Measurements from ENCODE around the gene SYTL2. TPM values are rescaled to one million over a fixed set of nuclear protein-coding genes. Genes with fewer than 3 reads are reported as not detected.

Gene SYTL2
- total RNA-seq, 1 experiment from 2014 or later = 132 TPM

DNA sequence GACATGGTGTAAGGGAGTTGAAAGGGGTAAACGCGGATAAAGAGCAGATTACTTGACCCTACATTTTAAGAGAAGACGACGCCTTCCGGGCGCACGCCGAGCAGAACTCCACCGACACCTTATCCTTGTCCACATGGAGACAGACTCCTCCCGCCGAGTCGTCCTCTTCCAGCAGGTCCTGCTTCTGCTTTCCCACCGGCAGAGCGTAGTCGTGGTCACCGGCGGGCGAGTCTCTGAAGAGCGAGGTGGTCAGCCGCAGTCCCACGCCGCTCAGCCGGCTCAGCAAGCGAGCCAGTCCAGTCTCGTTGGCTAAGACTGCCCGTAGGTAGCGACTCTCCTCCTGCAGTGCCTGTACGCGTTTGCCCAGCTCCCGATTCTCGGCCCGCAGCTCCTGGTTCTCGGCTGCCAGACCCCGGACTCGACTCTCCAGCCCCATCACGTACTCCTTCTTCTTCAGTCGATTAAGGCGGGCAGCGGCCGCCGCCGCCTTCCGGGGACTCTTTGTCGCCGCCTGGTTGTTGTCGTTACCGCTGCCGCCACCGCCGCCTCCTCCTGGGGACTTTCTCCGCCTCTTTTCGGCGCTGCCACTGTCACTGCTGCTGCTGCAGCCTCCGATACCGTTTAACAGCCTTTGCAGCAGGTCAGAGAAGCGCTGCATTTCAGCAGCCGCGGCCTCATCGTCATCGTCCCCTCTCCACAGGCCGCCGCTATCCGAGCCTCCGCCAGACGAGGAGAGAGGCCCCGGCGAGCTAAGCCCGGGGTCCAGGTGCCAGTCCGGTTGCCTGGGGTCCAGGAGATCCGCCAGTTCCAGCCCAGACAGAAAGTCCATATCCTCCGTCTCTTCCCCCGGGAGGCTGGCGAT, 147.0 kb downstream of the SYTL2 start:
- Histone ChIP-seq H3K36me3 (ENCODE audit: control insufficient read depth, insufficient read depth, low read length) (peaks cover 31% of the 10 kb centered on the region), H3K27me3 (ENCODE audit: control insufficient read depth, insufficient read depth, low read length) (no peaks in the 10 kb centered on the region), H3K4me3 (ENCODE audit: low read depth in 2 of 2, low read length in 2 of 2) (peak overlapping the region; percentile 68 to 98), H3K4me1 (ENCODE audit: control insufficient read depth, insufficient read depth, low read length) (peaks cover 33% of the 10 kb centered on the region), H3K9me3 (ENCODE audit: control insufficient read depth, insufficient read depth, low read depth, low read length) (no peaks in the 10 kb centered on the region), H3K27ac (ENCODE audit: low read length) (peak overlapping the region; percentile 90)
- intact Hi-C loops (cut with micrococcal nuclease; ENCODE audit: unreplicated experiment) (loop anchor here (5.0 kb wide), 2 partner anchors 37 to 67 kb away; partner anchors contain the start of genes DLG2 and TMEM126B), in situ Hi-C loops (cut with HindIII; ENCODE audit: low pct_unique_long_range_greater_than_20kb, low sequenced_read_pairs) (no loop called here)
- no TSS peak for BruUV-seq (replicated peaks)
- TF ChIP-seq TCF7L2 (IDR thresholded peaks at IDR 0.05; ENCODE audit: low read depth, low read length) (no peak), POLR2AphosphoS5 (IDR thresholded peaks at IDR 0.05; ENCODE audit: low read depth, low read length) (peak; percentile 19; the same call in 1 of the 2 replicates), SIN3A (IDR thresholded peaks at IDR 0.05; ENCODE audit: borderline replicate concordance, insufficient read depth, low read depth, low read length) (no peak)
- TF ChIP-seq, protein P1, sequence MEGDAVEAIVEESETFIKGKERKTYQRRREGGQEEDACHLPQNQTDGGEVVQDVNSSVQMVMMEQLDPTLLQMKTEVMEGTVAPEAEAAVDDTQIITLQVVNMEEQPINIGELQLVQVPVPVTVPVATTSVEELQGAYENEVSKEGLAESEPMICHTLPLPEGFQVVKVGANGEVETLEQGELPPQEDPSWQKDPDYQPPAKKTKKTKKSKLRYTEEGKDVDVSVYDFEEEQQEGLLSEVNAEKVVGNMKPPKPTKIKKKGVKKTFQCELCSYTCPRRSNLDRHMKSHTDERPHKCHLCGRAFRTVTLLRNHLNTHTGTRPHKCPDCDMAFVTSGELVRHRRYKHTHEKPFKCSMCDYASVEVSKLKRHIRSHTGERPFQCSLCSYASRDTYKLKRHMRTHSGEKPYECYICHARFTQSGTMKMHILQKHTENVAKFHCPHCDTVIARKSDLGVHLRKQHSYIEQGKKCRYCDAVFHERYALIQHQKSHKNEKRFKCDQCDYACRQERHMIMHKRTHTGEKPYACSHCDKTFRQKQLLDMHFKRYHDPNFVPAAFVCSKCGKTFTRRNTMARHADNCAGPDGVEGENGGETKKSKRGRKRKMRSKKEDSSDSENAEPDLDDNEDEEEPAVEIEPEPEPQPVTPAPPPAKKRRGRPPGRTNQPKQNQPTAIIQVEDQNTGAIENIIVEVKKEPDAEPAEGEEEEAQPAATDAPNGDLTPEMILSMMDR (IDR thresholded peaks at IDR 0.05) = peak; percentile 82
- TF ChIP-seq, protein P2, sequence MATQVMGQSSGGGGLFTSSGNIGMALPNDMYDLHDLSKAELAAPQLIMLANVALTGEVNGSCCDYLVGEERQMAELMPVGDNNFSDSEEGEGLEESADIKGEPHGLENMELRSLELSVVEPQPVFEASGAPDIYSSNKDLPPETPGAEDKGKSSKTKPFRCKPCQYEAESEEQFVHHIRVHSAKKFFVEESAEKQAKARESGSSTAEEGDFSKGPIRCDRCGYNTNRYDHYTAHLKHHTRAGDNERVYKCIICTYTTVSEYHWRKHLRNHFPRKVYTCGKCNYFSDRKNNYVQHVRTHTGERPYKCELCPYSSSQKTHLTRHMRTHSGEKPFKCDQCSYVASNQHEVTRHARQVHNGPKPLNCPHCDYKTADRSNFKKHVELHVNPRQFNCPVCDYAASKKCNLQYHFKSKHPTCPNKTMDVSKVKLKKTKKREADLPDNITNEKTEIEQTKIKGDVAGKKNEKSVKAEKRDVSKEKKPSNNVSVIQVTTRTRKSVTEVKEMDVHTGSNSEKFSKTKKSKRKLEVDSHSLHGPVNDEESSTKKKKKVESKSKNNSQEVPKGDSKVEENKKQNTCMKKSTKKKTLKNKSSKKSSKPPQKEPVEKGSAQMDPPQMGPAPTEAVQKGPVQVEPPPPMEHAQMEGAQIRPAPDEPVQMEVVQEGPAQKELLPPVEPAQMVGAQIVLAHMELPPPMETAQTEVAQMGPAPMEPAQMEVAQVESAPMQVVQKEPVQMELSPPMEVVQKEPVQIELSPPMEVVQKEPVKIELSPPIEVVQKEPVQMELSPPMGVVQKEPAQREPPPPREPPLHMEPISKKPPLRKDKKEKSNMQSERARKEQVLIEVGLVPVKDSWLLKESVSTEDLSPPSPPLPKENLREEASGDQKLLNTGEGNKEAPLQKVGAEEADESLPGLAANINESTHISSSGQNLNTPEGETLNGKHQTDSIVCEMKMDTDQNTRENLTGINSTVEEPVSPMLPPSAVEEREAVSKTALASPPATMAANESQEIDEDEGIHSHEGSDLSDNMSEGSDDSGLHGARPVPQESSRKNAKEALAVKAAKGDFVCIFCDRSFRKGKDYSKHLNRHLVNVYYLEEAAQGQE (IDR thresholded peaks at IDR 0.05; ENCODE audit: insufficient read depth in 1 of 2, low read depth in 2 of 2, low read length in 1 of 2) = 0 out of 4 replicates have a peak, but pooled peaks of 1 of the 2 experiments have one; percentile 3
- CTCF ChIA-PET = no interaction called here
- POLR2A ChIA-PET = interaction anchor here (0.6 to 0.7 kb wide), 3 partner anchors 44 to 135 kb away, joined by 4 to 6 read pairs (median 6); no protein-coding TSS in a partner anchor
- ATAC-seq (peak; percentile 71), DNase-seq (ENCODE audit: low read depth, low spot score) (no peak)

DNA sequence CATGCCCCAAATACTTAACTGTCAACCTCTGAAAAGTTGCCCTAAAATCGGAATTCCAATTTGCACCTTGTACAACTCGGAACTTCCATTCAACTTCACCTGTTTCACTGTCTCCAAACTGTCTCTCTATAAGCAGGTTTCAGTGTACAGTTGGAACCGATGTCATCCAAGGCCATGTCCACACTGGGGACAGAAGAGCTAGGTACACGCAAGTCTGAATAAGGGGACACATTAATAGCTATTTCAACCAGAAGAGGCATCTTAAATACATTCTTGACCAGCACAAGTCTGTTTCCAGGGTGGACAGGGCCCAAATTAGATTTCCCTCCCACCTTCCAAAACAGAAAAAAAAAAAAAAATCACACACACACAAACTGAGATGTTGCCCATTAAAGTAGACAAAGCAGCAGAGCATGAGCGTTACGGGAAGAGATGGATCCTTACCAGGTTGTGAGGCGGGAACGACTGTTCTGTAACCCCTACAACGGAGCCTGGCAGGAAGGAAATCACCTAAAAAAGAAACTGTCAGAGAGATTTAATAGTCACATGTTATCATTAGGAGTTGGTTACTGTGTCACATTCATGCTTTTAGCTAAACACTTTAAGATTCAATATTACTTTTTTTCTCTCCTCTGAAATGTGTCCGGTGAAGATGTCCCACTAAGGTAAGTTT, 147.7 kb downstream of the SYTL2 start:
- Histone ChIP-seq H3K4me3 (ENCODE audit: low read depth in 2 of 2, low read length in 2 of 2) (peak overlapping the region; percentile 68 to 98), H3K27me3 (ENCODE audit: control insufficient read depth, insufficient read depth, low read length) (no peaks in the 10 kb centered on the region), H3K36me3 (ENCODE audit: control insufficient read depth, insufficient read depth, low read length) (peaks cover 38% of the 10 kb centered on the region), H3K9me3 (ENCODE audit: control insufficient read depth, insufficient read depth, low read depth, low read length) (no peaks in the 10 kb centered on the region), H3K4me1 (ENCODE audit: control insufficient read depth, insufficient read depth, low read length) (peaks cover 39% of the 10 kb centered on the region), H3K27ac (ENCODE audit: low read length) (peak overlapping the region; percentile 90)
- ChIA-PET CTCF (no interaction called here), POLR2A (interaction anchor here (0.7 kb wide), 3 partner anchors 32 to 136 kb away, joined by 4 to 11 read pairs (median 6); no protein-coding TSS in a partner anchor)
- DNase-seq (ENCODE audit: low read depth, low spot score) = no peak
- no peak; the same call in 1 of the 2 replicates for TF ChIP-seq SIN3A (IDR thresholded peaks at IDR 0.05; ENCODE audit: borderline replicate concordance, insufficient read depth, low read depth, low read length)
- TF ChIP-seq POLR2AphosphoS5 (IDR thresholded peaks at IDR 0.05; ENCODE audit: low read depth, low read length) = no peak
- TF ChIP-seq, protein P2 (IDR thresholded peaks at IDR 0.05; ENCODE audit: insufficient read depth in 1 of 2, low read depth in 2 of 2, low read length in 1 of 2) = no peak
- no peak for TF ChIP-seq TCF7L2 (IDR thresholded peaks at IDR 0.05; ENCODE audit: low read depth, low read length)
- TF ChIP-seq, protein P1 (IDR thresholded peaks at IDR 0.05) = no peak
- ATAC-seq = no peak
- in situ Hi-C loops (cut with HindIII; ENCODE audit: low pct_unique_long_range_greater_than_20kb, low sequenced_read_pairs) = no loop called here
- intact Hi-C loops (cut with micrococcal nuclease; ENCODE audit: unreplicated experiment) = loop anchor here (5.0 kb wide), 2 partner anchors 36 to 66 kb away; partner anchors contain the start of genes DLG2 and TMEM126B
- TSS peak; percentile 74 for BruUV-seq (replicated peaks)

Data from Panc1 (cell line).